Kidney (tissue), 14 donors: Measurements from ENCODE around the gene MLST8. TPM values are rescaled to one million over a fixed set of nuclear protein-coding genes. Genes with fewer than 3 reads are reported as not detected.

Source experiments
- DNase-seq, 5 donors: peaks; one replicate each; pipeline ENCODE4 v3.0.0-alpha.2; 2013 to 2020
- FAIRE-seq: peaks from 2 replicates; lab custom pipeline; 2012; peaks lifted over from hg19 to GRCh38; lab: Jason Lieb, UNC
- H3K27ac ChIP-seq, 2 donors: one replicate each; pipeline ENCODE4 v1.7.0; 2013; ENCODE audit warnings: low read depth in 2 of 2, low read length in 2 of 2, inconsistent platforms in 1 of 2
- H3K27me3 ChIP-seq: one replicate; pipeline ENCODE4 v1.7.1; 2013; ENCODE audit warnings: low read length, inconsistent platforms; ENCODE audit not compliant: control insufficient read depth, insufficient read depth
- H3K36me3 ChIP-seq, 3 donors: one replicate each; pipeline versions ENCODE4 v1.7.0 to v1.7.1; 2013; ENCODE audit warnings: low read length in 3 of 3, control low read depth in 1 of 3, inconsistent platforms in 1 of 3; ENCODE audit not compliant: insufficient read depth in 3 of 3, control insufficient read depth in 2 of 3
- H3K4me1 ChIP-seq, 3 donors: one replicate each; pipeline versions ENCODE4 v1.7.0 to v1.7.1; 2013; ENCODE audit warnings: low read length in 3 of 3, inconsistent platforms in 1 of 3, low read depth in 1 of 3; ENCODE audit not compliant: control insufficient read depth in 2 of 3, insufficient read depth in 2 of 3
- H3K4me3 ChIP-seq, 3 donors: one replicate each; pipeline versions ENCODE4 v1.7.0 to v1.8.1; 2013; ENCODE audit warnings: low read length in 3 of 3, control low read depth in 1 of 3, inconsistent platforms in 1 of 3
- H3K9ac ChIP-seq, 3 donors: one replicate each; pipeline versions ENCODE4 v1.7.0 to v1.7.1; 2013; ENCODE audit warnings: low read length in 3 of 3, control low read depth in 1 of 3, inconsistent platforms in 1 of 3
- H3K9me3 ChIP-seq, 3 donors: one replicate each; pipeline versions ENCODE4 v1.7.0 to v1.7.1; 2013; ENCODE audit warnings: low read length in 3 of 3, control low read depth in 1 of 3, inconsistent platforms in 1 of 3; ENCODE audit not compliant: control insufficient read depth in 2 of 3, insufficient read depth in 1 of 3
- CTCF ChIP-seq: IDR thresholded peaks from 3 replicates; pipeline ENCODE4 v1.5.1; 2012; ENCODE audit warnings: mild to moderate bottlenecking, moderate library complexity, borderline replicate concordance; ENCODE audit not compliant: insufficient read depth; ENCODE audit errors: extremely low read depth
- intact Hi-C: fragments of 100-400 bp; cut with DNase I; formaldehyde crosslinking; loops from one replicate; pipeline ENCODE4 v1.11.1; 2022
- polyA plus RNA-seq: library from polyadenylated mRNA; stranded (reverse); fragments of 350-450 nt; fragmentation: Illumina TruSeq; extraction: RNeasy Lipid Tissue Mini Kit (QIAGEN cat#74804); gene quantifications from one replicate; pipeline ENCODE4 v1.2.3, GENCODE V29; 2014; ENCODE audit warnings: low read depth, low replicate concordance; ENCODE audit not compliant: insufficient read depth
- total RNA-seq: library from RNA; stranded (reverse); fragmentation: NEBNext Ultra II Directional; extraction: Animal tissue kit (Norgen Biotek cat#: 25700); gene quantifications from one replicate; pipeline ENCODE4 v1.2.1, GENCODE V29; 2021
- donor health status: control.
- donor health status: control.
- donor health status: control.
- donor health status: control.
- donor health status: control.
- donor health status: DM: yes; HTN: yes; CAD: no.
- donor health status: Normal renal cell carcinoma (clear cell type).

MLST8 gene
- total and polyA plus RNA-seq, 2 donors from 2014 or later = 34.0 to 63.3 TPM

GRCh38 chr16:2173366-2173765 is 31.9 kb upstream of the MLST8 start:
- Histone ChIP-seq H3K4me3 (no peak overlapping the region), H3K9ac (no peak overlapping the region), H3K36me3 (peaks cover 0 to 14% (median 12%) of the 10 kb centered on the region in 3 donors), H3K9me3 (no peaks in the 10 kb centered on the region), H3K27me3 (no peaks in the 10 kb centered on the region), H3K27ac (no peak overlapping the region), H3K4me1 (no peaks in the 10 kb centered on the region)
- DNase-seq = no peak
- FAIRE-seq = no peak
- TF ChIP-seq CTCF = no peak
- intact Hi-C loops = no loop called here

GRCh38 chr16:2173916-2174315 is 31.3 kb upstream of the MLST8 start:
- Histone ChIP-seq H3K36me3 (peaks cover 0 to 14% (median 12%) of the 10 kb centered on the region in 3 donors), H3K9me3 (no peaks in the 10 kb centered on the region), H3K4me3 (no peak overlapping the region), H3K4me1 (no peaks in the 10 kb centered on the region), H3K27me3 (no peaks in the 10 kb centered on the region), H3K9ac (no peak overlapping the region), H3K27ac (no peak overlapping the region)
- no peak for FAIRE-seq
- DNase-seq = no peak
- intact Hi-C loops = no loop called here
- no peak for TF ChIP-seq CTCF

- intact Hi-C loops = no loop called here
- peaks cover 0 to 14% (median 12%) of the 10 kb centered on the region in 3 donors for H3K36me3 ChIP-seq
- FAIRE-seq (no peak), DNase-seq (no peak)
- H3K27me3 ChIP-seq = no peaks in the 10 kb centered on the region
- no peaks in the 10 kb centered on the region for H3K4me1 ChIP-seq
- no peaks in the 10 kb centered on the region for H3K9me3 ChIP-seq
- no peak overlapping the region for H3K4me3 ChIP-seq
- H3K9ac ChIP-seq = no peak overlapping the region
- no peak for TF ChIP-seq CTCF
- H3K27ac ChIP-seq = no peak overlapping the region
These were observed 30.7 kb upstream of the MLST8 start for GRCh38 chr16:2174396-2175131.
